Smooth muscle cell (in vitro differentiated cells): ENCODE results near the gene C4orf50. TPM values are rescaled to one million over a fixed set of nuclear protein-coding genes. Genes with fewer than 3 reads are reported as not detected.

Experiments
- DNase-seq: peaks from one replicate; lab custom pipeline; 2025; ENCODE audit not compliant: unreplicated experiment; lab: John Stamatoyannopoulos, UW
- H2AFZ ChIP-seq: fragments of 200-600 bp; sonication (generic); 2 replicates; pipeline ENCODE4 v1.6.0; 2016; ENCODE audit warnings: antibody characterized with exemption, low read depth, mild to moderate bottlenecking
- H3F3A ChIP-seq: fragments of 200-600 bp; sonication (generic); 2 replicates; pipeline ENCODE4 v1.6.0; 2017; ENCODE audit warnings: antibody characterized with exemption, low read depth
- H3K27ac ChIP-seq: fragments of 200-600 bp; sonication (generic); 2 replicates; pipeline ENCODE4 v1.5.1; 2016; ENCODE audit warnings: low read depth, mild to moderate bottlenecking
- H3K27me3 ChIP-seq: fragments of 200-600 bp; sonication (generic); 2 replicates; pipeline ENCODE4 v1.6.1; 2016; ENCODE audit warnings: low read depth, mild to moderate bottlenecking
- H3K36me3 ChIP-seq: fragments of 200-600 bp; sonication (generic); 2 replicates; pipeline ENCODE4 v1.5.1; 2016; ENCODE audit warnings: low read depth
- H3K4me1 ChIP-seq: fragments of 200-600 bp; sonication (generic); 2 replicates; pipeline ENCODE4 v1.5.1; 2016; ENCODE audit warnings: low read depth
- H3K4me2 ChIP-seq: fragments of 200-600 bp; sonication (generic); 2 replicates; pipeline ENCODE4 v1.6.0; 2016; ENCODE audit warnings: mild to moderate bottlenecking
- H3K4me3 ChIP-seq: fragments of 200-600 bp; sonication (generic); 2 replicates; pipeline ENCODE4 v1.5.1; 2016; ENCODE audit warnings: mild to moderate bottlenecking
- H3K79me2 ChIP-seq: fragments of 200-600 bp; sonication (generic); 2 replicates; pipeline ENCODE4 v1.6.0; 2016; ENCODE audit warnings: low read depth, mild to moderate bottlenecking
- H3K9ac ChIP-seq: fragments of 200-600 bp; sonication (generic); 2 replicates; pipeline ENCODE4 v1.6.0; 2016; ENCODE audit warnings: low read depth
- H3K9me3 ChIP-seq: fragments of 200-600 bp; sonication (generic); replicated peaks from 2 replicates; pipeline ENCODE4 v1.5.1; 2016; ENCODE audit warnings: low read depth
- H4K20me1 ChIP-seq: fragments of 200-600 bp; sonication (generic); 2 replicates; pipeline ENCODE4 v1.6.0; 2016; ENCODE audit warnings: low read depth
- CTCF ChIP-seq: fragments of 200-600 bp; sonication (generic); IDR thresholded peaks from 2 replicates; pipeline ENCODE4 v1.5.1; 2017; ENCODE audit warnings: borderline replicate concordance, mild to moderate bottlenecking, antibody characterized with exemption; ENCODE audit not compliant: insufficient read depth, poor library complexity, severe bottlenecking
- WGBS: methylation state at CpG from one replicate; pipeline ENCODE4 v1.1.7; 2016; ENCODE audit warnings: low lambda C conversion rate; 5-methylcytosine and 5-hydroxymethylcytosine counted together
- polyA plus RNA-seq: library from polyadenylated mRNA; unstranded; fragments of >200 nt; fragmentation: Nextera tagmentation; extraction: Ambion mirVana; gene quantifications from 2 replicates; pipeline ENCODE4 v1.2.1, GENCODE V29; 2016
- total RNA-seq: library from RNA; depleted of rRNA; stranded (reverse); fragments of >200 nt; gene quantifications from 2 replicates; pipeline ENCODE4 v1.2.3, GENCODE V29; 2014

Gene C4orf50
- total and polyA plus RNA-seq, 2 experiments from 2014 or later, result not detected

- Histone ChIP-seq H3K27me3 (peaks cover 27% of the 10 kb centered on the region), H3K4me3 (no peak overlapping the region), H3K27ac (no peak overlapping the region), H4K20me1 (no peaks in the 10 kb centered on the region), H3K79me2 (no peaks in the 10 kb centered on the region), H3K9ac (no peak overlapping the region), H3K4me1 (no peaks in the 10 kb centered on the region), H3F3A (no peaks in the 10 kb centered on the region), H2AFZ (no peak overlapping the region), H3K4me2 (no peak overlapping the region), H3K9me3 (peaks cover 7% of the 10 kb centered on the region), H3K36me3 (no peaks in the 10 kb centered on the region)
- no peak for DNase-seq
- no peak for TF ChIP-seq CTCF
- WGBS, result 64% methylated on average over 3 of the region's 3 CpGs
Measured at GRCh38 chr4:5980436-5981155, 37.6 kb downstream of the C4orf50 start.

- no peak for DNase-seq
- no peak overlapping the region for H2AFZ ChIP-seq
Measured at GRCh38 chr4:5979981-5980380, 38.2 kb downstream of the C4orf50 start.

DNA sequence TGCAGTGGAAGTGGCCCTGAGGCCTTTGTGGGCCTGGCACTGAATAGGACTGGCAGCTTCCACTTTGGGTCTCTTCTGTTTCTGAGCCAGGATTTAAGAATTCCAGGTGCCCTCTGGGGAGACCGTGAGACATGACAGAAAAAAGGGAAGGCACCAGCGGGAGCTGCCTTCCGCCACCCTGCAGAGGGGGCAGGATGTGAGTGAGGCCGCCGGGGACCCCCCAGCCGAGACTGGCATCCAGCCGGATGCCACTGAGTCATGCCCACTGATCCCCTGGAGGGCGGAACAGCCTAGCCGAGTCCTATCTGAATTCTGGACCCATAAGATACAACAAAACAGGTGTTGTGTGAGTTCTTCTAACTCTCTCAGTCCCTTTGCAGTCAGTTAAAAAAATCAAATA, 41.3 kb downstream of the C4orf50 start:
- Histone ChIP-seq H2AFZ (no peak overlapping the region), H3K4me2 (no peak overlapping the region), H3K79me2 (no peaks in the 10 kb centered on the region), H3K4me3 (no peak overlapping the region), H3K27me3 (peaks cover 27% of the 10 kb centered on the region), H3K9ac (no peak overlapping the region), H3K27ac (no peak overlapping the region), H3K4me1 (no peaks in the 10 kb centered on the region), H4K20me1 (no peaks in the 10 kb centered on the region), H3K36me3 (no peaks in the 10 kb centered on the region), H3K9me3 (no peaks in the 10 kb centered on the region), H3F3A (no peaks in the 10 kb centered on the region)
- 77% methylated on average over 9 of the region's 9 CpGs for WGBS
- no peak for DNase-seq
- no peak for TF ChIP-seq CTCF

More at GRCh38 chr4:5979981-5980380, 38.2 kb downstream of the C4orf50 start:
- Histone ChIP-seq H3K9me3 (peaks cover 5% of the 10 kb centered on the region), H3K27ac (no peak overlapping the region), H3K79me2 (no peaks in the 10 kb centered on the region), H3K4me2 (no peak overlapping the region), H3F3A (no peaks in the 10 kb centered on the region), H3K4me1 (no peaks in the 10 kb centered on the region), H3K4me3 (no peak overlapping the region), H3K9ac (no peak overlapping the region), H4K20me1 (no peaks in the 10 kb centered on the region), H3K36me3 (no peaks in the 10 kb centered on the region), H3K27me3 (peaks cover 27% of the 10 kb centered on the region)
- WGBS, result 38% methylated on average over 11 of the region's 11 CpGs
- TF ChIP-seq CTCF, result peak; percentile 13

GRCh38 chr4:5976431-5976830, 41.8 kb downstream of the C4orf50 start:
- Histone ChIP-seq H3K4me2 (no peak overlapping the region), H3K9me3 (no peaks in the 10 kb centered on the region), H3K27ac (no peak overlapping the region), H3K79me2 (no peaks in the 10 kb centered on the region), H4K20me1 (no peaks in the 10 kb centered on the region), H3K4me3 (no peak overlapping the region), H3F3A (no peaks in the 10 kb centered on the region), H3K4me1 (no peaks in the 10 kb centered on the region), H3K9ac (no peak overlapping the region), H3K27me3 (peaks cover 27% of the 10 kb centered on the region), H2AFZ (no peak overlapping the region), H3K36me3 (no peaks in the 10 kb centered on the region)
- no peak for DNase-seq
- WGBS, result 85% methylated on average over 4 of the region's 6 CpGs
- TF ChIP-seq CTCF, result no peak
